Loucy (cell line): ENCODE measurements around the gene FGGY.

ENCODE experiments used
- H2AFZ ChIP-seq: fragments of 200-600 bp; sonication (generic); 2 replicates; pipeline ENCODE4 v1.6.0; 2016; ENCODE audit warnings: antibody characterized with exemption, mild to moderate bottlenecking, low read length, moderate library complexity
- H3F3A ChIP-seq: fragments of 200-600 bp; 2 replicates; pipeline ENCODE4 v1.6.0; 2016; ENCODE audit warnings: antibody characterized with exemption, low read depth, mild to moderate bottlenecking
- H3K27me3 ChIP-seq: fragments of 200-600 bp; sonication (generic); 2 replicates; pipeline ENCODE4 v1.6.1; 2014; ENCODE audit warnings: low read length, mild to moderate bottlenecking; ENCODE audit not compliant: insufficient read depth, poor library complexity, severe bottlenecking
- H3K36me3 ChIP-seq: fragments of 200-600 bp; sonication (generic); 2 replicates; pipeline ENCODE4 v1.6.1; 2016; ENCODE audit warnings: low read length; ENCODE audit not compliant: insufficient read depth
- H3K4me1 ChIP-seq: fragments of 200-600 bp; sonication (generic); 2 replicates; pipeline ENCODE4 v1.5.1; 2014; ENCODE audit warnings: low read length, mild to moderate bottlenecking; ENCODE audit not compliant: insufficient read depth, poor library complexity, severe bottlenecking
- H3K4me2 ChIP-seq: fragments of 200-600 bp; sonication (generic); 2 replicates; pipeline ENCODE4 v1.6.0; 2014; ENCODE audit warnings: antibody characterized with exemption, low read length, low read depth, mild to moderate bottlenecking; ENCODE audit not compliant: poor library complexity, severe bottlenecking
- H3K4me3 ChIP-seq: fragments of 200-600 bp; sonication (generic); 2 replicates; pipeline ENCODE4 v1.5.1; 2014; ENCODE audit warnings: low read length, mild to moderate bottlenecking, mixed read lengths; ENCODE audit not compliant: poor library complexity, severe bottlenecking
- H3K79me2 ChIP-seq: fragments of 200-600 bp; sonication (generic); 2 replicates; pipeline ENCODE4 v1.6.1; 2014; ENCODE audit warnings: low read length; ENCODE audit not compliant: insufficient read depth
- H3K9ac ChIP-seq: fragments of 200-600 bp; sonication (generic); 2 replicates; pipeline ENCODE4 v1.6.0; 2014; ENCODE audit warnings: mild to moderate bottlenecking, low read depth, low read length, moderate library complexity; ENCODE audit not compliant: poor library complexity, severe bottlenecking
- H3K9me2 ChIP-seq: fragments of 200-600 bp; sonication (generic); replicated peaks from 2 replicates; pipeline ENCODE4 v1.6.1; 2016; ENCODE audit warnings: low read depth, low read length, mixed read lengths
- H3K9me3 ChIP-seq: fragments of 200-600 bp; sonication (generic); 2 replicates; pipeline ENCODE4 v1.6.1; 2014; ENCODE audit warnings: mild to moderate bottlenecking, antibody characterized with exemption, low read length, low read depth; ENCODE audit not compliant: insufficient read depth
- H4K20me1 ChIP-seq: fragments of 200-600 bp; sonication (generic); 2 replicates; pipeline ENCODE4 v1.6.0; 2014; ENCODE audit warnings: antibody characterized with exemption, low read length, mild to moderate bottlenecking; ENCODE audit not compliant: insufficient read depth, poor library complexity, severe bottlenecking
- CTCF ChIP-seq: fragments of 200-600 bp; sonication (generic); conservative IDR thresholded peaks from 2 replicates; pipeline ENCODE4 v1.5.1; 2014; ENCODE audit warnings: mild to moderate bottlenecking, antibody characterized with exemption, low read length
- EZH2phosphoT487 ChIP-seq: fragments of 200-600 bp; IDR thresholded peaks from 2 replicates; pipeline ENCODE4 v1.6.1; 2018; ENCODE audit warnings: antibody characterized with exemption, mild to moderate bottlenecking, moderate library complexity, borderline replicate concordance

FGGY gene

GRCh38 chr1:59703226-59703917 lies 406.5 kb downstream of the FGGY start:
- H3K79me2 ChIP-seq, result no peaks in the 10 kb centered on the region
- no peaks in the 10 kb centered on the region for H3K27me3 ChIP-seq
- TF ChIP-seq EZH2phosphoT487, result no peak
- no peak for TF ChIP-seq CTCF
- H3K36me3 ChIP-seq, result no peaks in the 10 kb centered on the region
- no peak overlapping the region for H2AFZ ChIP-seq
- no peaks in the 10 kb centered on the region for H3K9me3 ChIP-seq
- H3F3A ChIP-seq, result no peaks in the 10 kb centered on the region
- H3K9ac ChIP-seq, result no peak overlapping the region
- H3K4me2 ChIP-seq, result no peak overlapping the region
- no peaks in the 10 kb centered on the region for H3K9me2 ChIP-seq
- H3K4me1 ChIP-seq, result no peaks in the 10 kb centered on the region
- no peaks in the 10 kb centered on the region for H4K20me1 ChIP-seq
- no peak overlapping the region for H3K4me3 ChIP-seq

GRCh38 chr1:59703918-59704378 lies 407.1 kb downstream of the FGGY start:
- Histone ChIP-seq H3K27me3 (no peaks in the 10 kb centered on the region), H3F3A (no peaks in the 10 kb centered on the region), H3K4me2 (no peak overlapping the region), H3K4me1 (no peaks in the 10 kb centered on the region), H3K9ac (no peak overlapping the region), H3K9me3 (no peaks in the 10 kb centered on the region), H3K4me3 (no peak overlapping the region), H2AFZ (no peak overlapping the region), H4K20me1 (no peaks in the 10 kb centered on the region), H3K9me2 (no peaks in the 10 kb centered on the region), H3K79me2 (no peaks in the 10 kb centered on the region), H3K36me3 (no peaks in the 10 kb centered on the region)
- TF ChIP-seq EZH2phosphoT487 (no peak), CTCF (no peak)

GRCh38 chr1:59704716-59705115 lies 407.8 kb downstream of the FGGY start:
- Histone ChIP-seq H3K36me3 (no peaks in the 10 kb centered on the region), H3K79me2 (no peaks in the 10 kb centered on the region), H4K20me1 (no peaks in the 10 kb centered on the region), H3K9ac (no peak overlapping the region), H3K4me1 (no peaks in the 10 kb centered on the region), H3K9me3 (no peaks in the 10 kb centered on the region), H3K27me3 (no peaks in the 10 kb centered on the region), H3K4me3 (no peak overlapping the region), H3F3A (no peaks in the 10 kb centered on the region), H3K9me2 (no peaks in the 10 kb centered on the region), H3K4me2 (no peak overlapping the region), H2AFZ (no peak overlapping the region)
- TF ChIP-seq CTCF (no peak), EZH2phosphoT487 (no peak)
